Activated CD4-positive, alpha-beta memory T cell treated with anti-CD3 and anti-CD28 coated beads, Interleukin-2, amount 10 ng/mL, durations not matched to agents 7 days and 5 days (primary cell): ENCODE measurements around the gene ZNF519. TPM values are rescaled to one million over a fixed set of nuclear protein-coding genes. Genes with fewer than 3 reads are reported as not detected.

Experiments
- CTCF ChIA-PET: fragments of 350-600 bp; sonication (Branson Sonifier 250); formaldehyde crosslinking; loops from one replicate; lab custom pipeline; 2021; ENCODE audit warnings: antibody characterized with exemption, inconsistent platforms; lab: Charles Lee
- POLR2A ChIA-PET: fragments of 350-600 bp; sonication (Branson Sonifier 250); formaldehyde crosslinking; loops from one replicate; lab custom pipeline; 2021; ENCODE audit warnings: antibody characterized with exemption; lab: Charles Lee
- DNase-seq: peaks from one replicate; pipeline ENCODE4 v3.0.0-alpha.2; 2020
- H3K27ac Mint-ChIP-seq: one replicate; pipeline ENCODE4 v1.8.0; 2021; ENCODE audit warnings: mild to moderate bottlenecking, mixed read lengths
- H3K27me3 Mint-ChIP-seq: one replicate; pipeline ENCODE4 v1.8.0; 2021; ENCODE audit warnings: mixed read lengths
- H3K36me3 Mint-ChIP-seq: one replicate; pipeline ENCODE4 v1.8.0; 2021; ENCODE audit warnings: low read depth, mixed read lengths
- H3K4me1 Mint-ChIP-seq: one replicate; pipeline ENCODE4 v1.8.0; 2021; ENCODE audit warnings: mixed read lengths
- H3K4me3 Mint-ChIP-seq: one replicate; pipeline ENCODE4 v1.8.0; 2021; ENCODE audit warnings: mild to moderate bottlenecking, mixed read lengths
- H3K9me3 Mint-ChIP-seq: one replicate; pipeline ENCODE4 v1.8.0; 2021; ENCODE audit warnings: mixed read lengths
- total RNA-seq, 2 experiments: library from RNA; stranded (reverse); gene quantifications; one replicate each; pipeline ENCODE4 v1.2.3, GENCODE V29; 2021

The ZNF519 gene
- total RNA-seq, 2 experiments from 2014 or later: 9.1 to 11.1 TPM

DNA sequence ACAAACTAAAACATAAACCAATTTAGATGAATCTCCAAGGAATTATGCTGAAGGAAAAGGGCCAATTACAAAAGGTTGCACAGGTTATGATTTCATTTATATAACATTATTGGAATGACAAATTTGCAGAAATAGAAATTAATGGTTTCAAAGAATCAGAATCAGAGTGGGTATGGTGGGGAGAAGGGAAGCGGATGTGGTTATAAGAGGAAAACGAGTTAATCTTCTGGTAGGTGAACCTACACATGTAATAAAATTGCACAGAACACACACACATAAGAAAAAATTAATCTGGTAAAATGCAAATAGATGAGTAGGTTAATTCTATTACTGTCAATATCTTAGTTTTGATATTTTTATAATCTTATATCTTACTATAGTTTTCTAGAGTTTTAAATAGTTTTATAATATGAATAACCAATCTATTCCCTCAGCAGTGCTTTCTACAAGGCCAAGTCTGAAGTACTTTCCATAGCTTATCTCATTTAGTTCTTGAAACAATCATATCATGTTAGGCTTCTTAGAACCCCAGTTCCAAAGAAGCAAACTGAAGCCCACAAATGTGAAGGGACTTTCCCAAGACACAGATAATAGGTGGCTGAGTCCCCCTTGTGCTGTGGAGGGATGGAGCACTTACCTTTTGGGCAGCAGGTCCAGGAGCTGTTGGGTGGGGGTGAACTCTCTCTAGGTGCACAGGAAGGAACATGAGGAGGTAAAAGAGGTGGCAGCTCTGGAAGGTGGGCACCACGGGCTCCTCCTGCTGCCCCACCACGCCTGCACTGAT is 31.5 kb downstream of the ZNF519 start:
- CTCF ChIA-PET: no interaction called here
- H3K27ac Mint-ChIP-seq: peak overlapping the region; percentile 17
- peaks cover 13% of the 10 kb centered on the region for H3K4me1 Mint-ChIP-seq
- H3K36me3 Mint-ChIP-seq: peaks cover 45% of the 10 kb centered on the region
- DNase-seq: no peak
- no peak overlapping the region for H3K4me3 Mint-ChIP-seq
- POLR2A ChIA-PET: no interaction called here
- peaks cover 38% of the 10 kb centered on the region for H3K9me3 Mint-ChIP-seq
- H3K27me3 Mint-ChIP-seq: no peaks in the 10 kb centered on the region

DNA sequence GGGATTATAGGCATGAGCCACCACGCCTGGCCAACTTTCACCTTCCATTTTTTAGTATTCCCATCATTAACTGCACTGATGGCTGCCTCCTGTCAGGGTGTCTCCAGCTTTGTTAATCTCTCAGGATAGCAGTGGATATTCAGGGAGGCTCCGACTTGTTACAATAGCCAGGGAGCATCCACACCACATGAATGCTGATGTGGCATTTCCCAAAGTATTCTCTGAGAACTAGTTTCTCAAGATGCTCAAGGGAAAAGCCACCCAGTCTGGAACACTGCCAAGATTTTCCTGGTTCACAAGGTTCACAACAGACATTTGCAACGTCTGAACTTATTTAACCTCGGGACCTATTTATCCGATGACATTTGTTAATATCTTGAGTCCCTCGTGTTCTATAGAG is 33.8 kb downstream of the ZNF519 start:
- no peaks in the 10 kb centered on the region for H3K27me3 Mint-ChIP-seq

DNA sequence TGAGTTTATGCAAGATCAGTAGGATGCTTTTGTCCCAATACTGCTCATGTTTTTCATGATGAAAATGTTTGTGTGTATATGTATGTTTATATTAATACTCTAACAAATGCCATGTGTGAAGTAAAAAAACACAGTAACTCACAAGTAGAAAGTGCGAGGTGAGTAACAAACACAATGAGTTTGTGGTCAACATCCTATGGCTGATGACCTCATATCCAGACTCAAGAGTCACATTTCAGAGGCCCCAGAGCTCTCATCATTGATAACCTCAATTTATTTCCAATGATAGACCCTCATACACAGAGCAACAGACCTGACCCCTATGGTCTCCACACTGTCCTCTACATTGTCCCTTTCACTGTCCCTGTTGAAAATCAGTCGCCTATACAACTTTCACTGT is 34.5 kb downstream of the ZNF519 start:
- no peak overlapping the region for H3K4me3 Mint-ChIP-seq
- CTCF ChIA-PET: interaction anchor here (0.7 kb wide), 1 partner anchor 220 kb away, joined by 3 read pairs; no protein-coding TSS in a partner anchor
- H3K9me3 Mint-ChIP-seq: peaks cover 19% of the 10 kb centered on the region
- peaks cover 13% of the 10 kb centered on the region for H3K4me1 Mint-ChIP-seq
- H3K27me3 Mint-ChIP-seq: no peaks in the 10 kb centered on the region
- POLR2A ChIA-PET: no interaction called here
- DNase-seq: no peak
- no peak overlapping the region for H3K27ac Mint-ChIP-seq
- peaks cover 31% of the 10 kb centered on the region for H3K36me3 Mint-ChIP-seq

More for the DNA sequence above, 33.8 kb downstream of the ZNF519 start:
- DNase-seq: no peak
- ChIA-PET CTCF (interaction anchor here (0.7 kb wide), 1 partner anchor 220 kb away, joined by 3 read pairs; no protein-coding TSS in a partner anchor), POLR2A (no interaction called here)
- peaks cover 13% of the 10 kb centered on the region for H3K4me1 Mint-ChIP-seq
- no peak overlapping the region for H3K4me3 Mint-ChIP-seq
- H3K36me3 Mint-ChIP-seq: peaks cover 31% of the 10 kb centered on the region
- H3K27ac Mint-ChIP-seq: no peak overlapping the region
- peaks cover 23% of the 10 kb centered on the region for H3K9me3 Mint-ChIP-seq

GRCh38 chr18:14093307-14093915 is 38.8 kb downstream of the ZNF519 start:
- H3K4me1 Mint-ChIP-seq: peaks cover 1% of the 10 kb centered on the region
- peaks cover 14% of the 10 kb centered on the region for H3K36me3 Mint-ChIP-seq
- CTCF ChIA-PET: no interaction called here
- no peaks in the 10 kb centered on the region for H3K27me3 Mint-ChIP-seq
- no peak for DNase-seq
- POLR2A ChIA-PET: no interaction called here
- no peak overlapping the region for H3K27ac Mint-ChIP-seq
- H3K9me3 Mint-ChIP-seq: peaks cover 3% of the 10 kb centered on the region
- no peak overlapping the region for H3K4me3 Mint-ChIP-seq

GRCh38 chr18:14092625-14093306 is 39.5 kb downstream of the ZNF519 start:
- CTCF ChIA-PET: no interaction called here
- H3K27me3 Mint-ChIP-seq: no peaks in the 10 kb centered on the region
- POLR2A ChIA-PET: no interaction called here
- peaks cover 9% of the 10 kb centered on the region for H3K36me3 Mint-ChIP-seq
- DNase-seq: no peak
- H3K4me3 Mint-ChIP-seq: no peak overlapping the region
- H3K27ac Mint-ChIP-seq: no peak overlapping the region
- peaks cover 2% of the 10 kb centered on the region for H3K9me3 Mint-ChIP-seq
- no peaks in the 10 kb centered on the region for H3K4me1 Mint-ChIP-seq

GRCh38 chr18:14089781-14090180 is 42.5 kb downstream of the ZNF519 start:
- DNase-seq: no peak
- Mint-ChIP-seq H3K27ac (no peak overlapping the region), H3K4me3 (no peak overlapping the region), H3K27me3 (no peaks in the 10 kb centered on the region), H3K4me1 (no peaks in the 10 kb centered on the region), H3K9me3 (no peaks in the 10 kb centered on the region), H3K36me3 (no peaks in the 10 kb centered on the region)
- POLR2A ChIA-PET: no interaction called here
- CTCF ChIA-PET: no interaction called here

GRCh38 chr18:14089191-14089590 is 43.0 kb downstream of the ZNF519 start:
- Mint-ChIP-seq H3K36me3 (no peaks in the 10 kb centered on the region), H3K4me1 (no peaks in the 10 kb centered on the region), H3K27me3 (no peaks in the 10 kb centered on the region), H3K27ac (no peak overlapping the region), H3K9me3 (no peaks in the 10 kb centered on the region), H3K4me3 (no peak overlapping the region)
- DNase-seq: no peak
- CTCF ChIA-PET: no interaction called here
- POLR2A ChIA-PET: no interaction called here

DNA sequence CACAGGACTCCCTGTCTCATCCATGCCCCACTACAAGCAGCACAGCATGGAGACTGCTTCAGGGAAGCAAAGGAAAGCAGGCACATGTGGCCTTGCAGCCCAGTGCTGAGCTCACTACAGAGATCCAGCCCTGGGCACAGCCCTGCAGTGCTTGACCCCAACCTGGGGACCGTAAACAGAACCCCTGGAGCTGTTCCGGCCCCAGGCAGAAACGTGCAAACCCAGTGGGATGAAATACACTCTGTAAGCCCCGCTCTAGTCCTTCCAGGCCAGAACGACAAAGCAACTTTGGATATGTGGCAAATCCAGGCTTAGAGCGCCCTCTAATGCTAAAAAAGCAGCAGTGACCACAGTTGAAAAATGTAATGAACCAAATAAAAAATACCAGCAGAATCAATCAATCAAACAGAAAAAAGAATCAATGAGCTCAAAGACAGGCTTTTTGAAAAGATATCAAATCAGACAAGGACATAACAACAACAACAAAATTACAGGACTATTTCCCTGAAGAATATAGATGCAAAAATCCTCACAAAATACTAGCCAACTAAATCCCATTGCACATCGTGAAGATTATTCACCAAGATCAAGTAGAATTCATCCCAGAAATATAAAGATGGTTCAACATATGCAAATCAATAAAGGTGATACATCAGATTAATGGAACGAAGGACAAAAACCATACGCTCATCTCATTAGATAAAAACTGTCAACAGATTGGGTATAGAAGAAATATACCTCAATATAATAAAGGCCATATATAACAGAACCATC is 45.6 kb downstream of the ZNF519 start:
- POLR2A ChIA-PET: interaction anchor here (1.0 kb wide), 1 partner anchor 53 kb away, joined by 3 read pairs; no protein-coding TSS in a partner anchor
- Mint-ChIP-seq H3K9me3 (no peaks in the 10 kb centered on the region), H3K4me3 (no peak overlapping the region), H3K27me3 (no peaks in the 10 kb centered on the region), H3K36me3 (no peaks in the 10 kb centered on the region), H3K4me1 (no peaks in the 10 kb centered on the region), H3K27ac (no peak overlapping the region)
- no peak for DNase-seq
- CTCF ChIA-PET: interaction anchor here (0.6 to 3.0 kb wide), 13 partner anchors 10 to 871 kb away, joined by 3 to 33 read pairs (median 3); partner anchors contain the start of gene MC5R

- Mint-ChIP-seq H3K9me3 (no peaks in the 10 kb centered on the region), H3K27ac (no peak overlapping the region), H3K36me3 (no peaks in the 10 kb centered on the region), H3K4me1 (no peaks in the 10 kb centered on the region), H3K27me3 (no peaks in the 10 kb centered on the region), H3K4me3 (no peak overlapping the region)
- no peak for DNase-seq
- ChIA-PET CTCF (interaction anchor here (0.8 to 3.0 kb wide), 5 partner anchors 39 to 870 kb away, joined by 3 to 33 read pairs (median 5); partner anchors contain the start of gene MC5R), POLR2A (no interaction called here)
These were observed 46.3 kb downstream of the ZNF519 start for GRCh38 chr18:14085770-14086457.

- ChIA-PET CTCF (interaction anchor here (0.7 kb wide), 1 partner anchor 12 kb away, joined by 3 read pairs; no protein-coding TSS in a partner anchor), POLR2A (no interaction called here)
- no peak for DNase-seq
- Mint-ChIP-seq H3K4me1 (no peaks in the 10 kb centered on the region), H3K4me3 (no peak overlapping the region), H3K27me3 (no peaks in the 10 kb centered on the region), H3K27ac (no peak overlapping the region), H3K9me3 (no peaks in the 10 kb centered on the region), H3K36me3 (peaks cover 4% of the 10 kb centered on the region)
These were observed 57.0 kb downstream of the ZNF519 start for GRCh38 chr18:14075196-14075595.

DNA sequence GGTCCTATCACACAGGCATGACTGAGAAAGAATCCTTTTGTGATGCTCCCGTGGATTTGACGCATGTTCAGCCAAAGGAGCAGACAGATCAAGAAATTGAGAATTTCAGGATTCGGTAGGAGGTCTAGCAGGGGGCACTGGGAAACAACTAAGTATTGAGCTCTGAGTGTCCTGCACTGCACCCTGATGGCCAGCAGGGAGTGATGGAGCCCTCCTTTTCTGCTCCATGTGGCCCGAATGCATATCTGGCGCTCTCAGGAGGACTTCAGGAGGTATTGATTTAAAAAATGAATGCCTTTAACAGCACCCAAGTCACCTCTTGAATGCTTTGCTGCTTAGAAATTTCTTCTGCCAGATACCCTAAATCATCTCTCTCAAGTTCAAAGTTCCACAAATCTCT is 58.0 kb downstream of the ZNF519 start:
- Mint-ChIP-seq H3K4me3 (no peak overlapping the region), H3K27me3 (no peaks in the 10 kb centered on the region), H3K36me3 (peaks cover 4% of the 10 kb centered on the region), H3K4me1 (no peaks in the 10 kb centered on the region), H3K27ac (no peak overlapping the region), H3K9me3 (no peaks in the 10 kb centered on the region)
- POLR2A ChIA-PET: no interaction called here
- no peak for DNase-seq
- CTCF ChIA-PET: no interaction called here

- ChIA-PET CTCF (no interaction called here), POLR2A (no interaction called here)
- no peak for DNase-seq
- no peaks in the 10 kb centered on the region for H3K27me3 Mint-ChIP-seq
- no peaks in the 10 kb centered on the region for H3K4me1 Mint-ChIP-seq
- no peak overlapping the region for H3K4me3 Mint-ChIP-seq
- H3K9me3 Mint-ChIP-seq: peaks cover 2% of the 10 kb centered on the region
- no peak overlapping the region for H3K27ac Mint-ChIP-seq
- no peaks in the 10 kb centered on the region for H3K36me3 Mint-ChIP-seq
These were observed 78.6 kb downstream of the ZNF519 start for GRCh38 chr18:14053661-14054060.
